ENCODE measurements around the gene HOXB6.
A peak's percentile ranks its signal among the peaks of the same experiment; 100 is the strongest.

Gene HOXB6

GRCh38 chr17:48593126-48593829 is 11.5 kb downstream of the HOXB6 start, which contains the start of gene HOXB5:
Gene HOXB5, minus strand, starts transcription at chr17:48593779. Its CDS starts 97 bp downstream, at chr17:48593682.
- Histone ChIP-seq H3K4me3 (ENCODE audit: low read depth in 1 of 2, low read length in 2 of 2) (peak within 1 kb of the TSS; percentile 49 to 62), H3K9ac (ENCODE audit: low read depth in 1 of 2, low read length in 2 of 2) (peak within 1 kb of the TSS; percentile 53 to 60), H3K9me3 (ENCODE audit: control insufficient read depth in 1 of 2, low read length in 2 of 2) (no peaks in the 10 kb centered on the region), H3K4me1 (ENCODE audit: control insufficient read depth in 1 of 2, insufficient read depth in 2 of 2, low read length in 2 of 2) (peaks cover 3 to 22% of the 10 kb centered on the region in 2 donors), H3K27ac (ENCODE audit: low read depth, low read length) (peak within 1 kb of the TSS; percentile 81), H3K27me3 (ENCODE audit: control insufficient read depth in 1 of 2, insufficient read depth in 2 of 2, low read length in 2 of 2) (peaks cover 88 to 90% of the 10 kb centered on the region in 2 donors), H3K36me3 (ENCODE audit: control insufficient read depth in 1 of 2, insufficient read depth in 2 of 2, low read length in 2 of 2) (no peaks in the 10 kb centered on the region)

GRCh38 chr17:48592577-48592976 is 12.2 kb downstream of the HOXB6 start:
- peak overlapping the region; percentile 49 to 62 for H3K4me3 ChIP-seq (ENCODE audit: low read depth in 1 of 2, low read length in 2 of 2)

GRCh38 chr17:48592057-48592514 is 12.7 kb downstream of the HOXB6 start:
- Histone ChIP-seq H3K9me3 (ENCODE audit: control insufficient read depth in 1 of 2, low read length in 2 of 2) (no peaks in the 10 kb centered on the region), H3K36me3 (ENCODE audit: control insufficient read depth in 1 of 2, insufficient read depth in 2 of 2, low read length in 2 of 2) (no peaks in the 10 kb centered on the region), H3K27ac (ENCODE audit: low read depth, low read length) (peak overlapping the region; percentile 65), H3K9ac (ENCODE audit: low read depth in 1 of 2, low read length in 2 of 2) (peak overlapping the region in 1 of 2 donors; percentile 32), H3K4me1 (ENCODE audit: control insufficient read depth in 1 of 2, insufficient read depth in 2 of 2, low read length in 2 of 2) (peaks cover 0 to 17% of the 10 kb centered on the region in 2 donors), H3K4me3 (ENCODE audit: low read depth in 1 of 2, low read length in 2 of 2) (peak overlapping the region; percentile 49 to 62), H3K27me3 (ENCODE audit: control insufficient read depth in 1 of 2, insufficient read depth in 2 of 2, low read length in 2 of 2) (peaks cover 91 to 92% of the 10 kb centered on the region in 2 donors)

More at GRCh38 chr17:48592577-48592976, 12.2 kb downstream of the HOXB6 start:
- Histone ChIP-seq H3K27ac (ENCODE audit: low read depth, low read length) (peak overlapping the region; percentile 55), H3K9ac (ENCODE audit: low read depth in 1 of 2, low read length in 2 of 2) (peak overlapping the region; percentile 37 to 60), H3K27me3 (ENCODE audit: control insufficient read depth in 1 of 2, insufficient read depth in 2 of 2, low read length in 2 of 2) (peaks cover 89 to 92% of the 10 kb centered on the region in 2 donors), H3K4me1 (ENCODE audit: control insufficient read depth in 1 of 2, insufficient read depth in 2 of 2, low read length in 2 of 2) (peaks cover 0 to 18% of the 10 kb centered on the region in 2 donors), H3K36me3 (ENCODE audit: control insufficient read depth in 1 of 2, insufficient read depth in 2 of 2, low read length in 2 of 2) (no peaks in the 10 kb centered on the region), H3K9me3 (ENCODE audit: control insufficient read depth in 1 of 2, low read length in 2 of 2) (no peaks in the 10 kb centered on the region)

DNA sequence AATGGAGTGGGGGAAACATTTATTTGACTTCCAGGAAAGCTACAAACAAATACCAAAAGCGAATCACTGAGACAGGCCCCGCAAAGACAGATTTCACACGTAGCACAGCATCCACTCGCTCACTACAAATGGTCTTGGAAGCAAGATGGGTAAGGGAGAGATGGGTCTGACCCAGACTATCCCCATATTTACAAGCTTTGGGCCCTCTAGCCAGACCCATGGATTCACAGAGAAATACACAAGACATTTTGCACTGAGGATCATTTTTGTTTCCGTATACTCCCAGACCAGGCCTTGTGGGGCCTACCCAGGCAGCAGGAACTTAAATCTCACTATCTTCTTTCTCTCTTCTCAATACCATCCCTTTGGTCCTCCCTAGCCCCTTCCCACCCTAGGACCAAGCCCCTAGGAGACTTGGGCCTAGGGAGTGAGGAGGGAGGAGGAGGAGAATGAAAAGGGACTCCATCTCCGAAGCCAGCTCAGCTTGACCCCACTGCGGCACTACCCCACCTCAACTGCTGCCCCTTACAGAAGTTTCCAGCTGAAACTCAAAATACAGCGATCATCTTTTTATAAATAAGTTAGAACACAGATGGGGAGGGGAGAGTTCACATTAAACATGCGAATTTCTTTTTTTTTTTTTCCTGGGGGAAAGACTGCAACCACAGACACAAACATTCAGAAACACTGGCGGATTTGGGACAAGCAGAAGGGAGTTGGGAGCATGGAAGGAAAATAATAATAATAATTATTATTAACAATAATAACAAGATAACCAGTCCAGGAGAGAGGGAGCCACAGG is 13.3 kb downstream of the HOXB6 start:
- Histone ChIP-seq H3K27me3 (ENCODE audit: control insufficient read depth in 1 of 2, insufficient read depth in 2 of 2, low read length in 2 of 2) (peaks cover 89 to 92% of the 10 kb centered on the region in 2 donors), H3K4me3 (ENCODE audit: low read depth in 1 of 2, low read length in 2 of 2) (peak overlapping the region in 1 of 2 donors; percentile 17), H3K9ac (ENCODE audit: low read depth in 1 of 2, low read length in 2 of 2) (peak overlapping the region in 1 of 2 donors; percentile 34), H3K27ac (ENCODE audit: low read depth, low read length) (peak overlapping the region; percentile 65), H3K36me3 (ENCODE audit: control insufficient read depth in 1 of 2, insufficient read depth in 2 of 2, low read length in 2 of 2) (no peaks in the 10 kb centered on the region), H3K4me1 (ENCODE audit: control insufficient read depth in 1 of 2, insufficient read depth in 2 of 2, low read length in 2 of 2) (peaks cover 0 to 11% of the 10 kb centered on the region in 2 donors), H3K9me3 (ENCODE audit: control insufficient read depth in 1 of 2, low read length in 2 of 2) (no peaks in the 10 kb centered on the region)

- Histone ChIP-seq H3K4me1 (ENCODE audit: control insufficient read depth in 1 of 2, insufficient read depth in 2 of 2, low read length in 2 of 2) (peaks cover 6 to 10% of the 10 kb centered on the region in 2 donors), H3K9ac (ENCODE audit: low read depth in 1 of 2, low read length in 2 of 2) (peak overlapping the region in 1 of 2 donors; percentile 39), H3K36me3 (ENCODE audit: control insufficient read depth in 1 of 2, insufficient read depth in 2 of 2, low read length in 2 of 2) (no peaks in the 10 kb centered on the region), H3K9me3 (ENCODE audit: control insufficient read depth in 1 of 2, low read length in 2 of 2) (no peaks in the 10 kb centered on the region), H3K4me3 (ENCODE audit: low read depth in 1 of 2, low read length in 2 of 2) (peak overlapping the region; percentile 40 to 50), H3K27me3 (ENCODE audit: control insufficient read depth in 1 of 2, insufficient read depth in 2 of 2, low read length in 2 of 2) (peaks cover 86 to 92% of the 10 kb centered on the region in 2 donors), H3K27ac (ENCODE audit: low read depth, low read length) (peak overlapping the region; percentile 65)
Measured at GRCh38 chr17:48590607-48591161, 14.1 kb downstream of the HOXB6 start.

DNA sequence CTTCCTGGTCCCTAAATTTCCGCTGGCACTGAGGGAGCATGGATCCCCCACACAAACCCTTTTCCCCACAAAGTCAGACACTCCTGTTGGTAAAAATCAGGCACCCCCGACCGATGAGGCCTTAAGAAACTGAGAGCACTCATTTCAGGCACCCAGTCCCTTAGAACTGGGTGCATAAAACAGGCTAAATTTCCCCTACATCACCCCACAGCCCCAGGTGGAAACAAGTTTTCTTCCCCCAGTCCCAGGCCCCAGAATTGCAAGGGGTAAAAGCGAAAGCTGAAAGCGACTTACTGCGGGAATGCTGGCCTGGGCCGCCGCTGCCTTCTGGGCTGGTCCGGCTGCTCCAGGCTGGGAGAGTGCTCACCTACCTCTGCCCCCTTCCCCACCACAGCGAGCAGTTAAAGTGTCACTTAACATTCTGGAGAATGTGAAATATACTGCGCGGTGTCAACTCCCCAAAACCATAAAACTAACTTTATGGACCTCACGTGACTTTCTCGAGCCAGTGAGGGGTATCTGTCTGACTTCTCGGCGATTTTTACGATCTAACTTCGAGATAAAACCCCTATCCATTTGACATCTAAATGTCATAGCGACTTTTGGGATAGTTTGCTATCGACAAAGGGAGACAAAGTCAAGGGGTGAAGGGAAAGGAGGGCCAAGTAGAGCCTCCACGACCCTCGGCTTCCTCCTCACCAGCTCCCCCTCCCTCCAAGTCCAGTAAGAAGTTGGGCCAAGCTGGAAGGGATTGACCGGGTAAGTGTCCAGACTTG is 14.8 kb downstream of the HOXB6 start, which contains the start of gene HOXB3:
Gene HOXB3, minus strand, starts transcription at position 411 of the 776 bp plus-strand sequence. CDS start 37,767 bp downstream, outside the sequence.
- H3K27ac ChIP-seq (ENCODE audit: low read depth, low read length): peak within 1 kb of the TSS; percentile 65
- no peaks in the 10 kb centered on the region for H3K9me3 ChIP-seq (ENCODE audit: control insufficient read depth in 1 of 2, low read length in 2 of 2)
- peaks cover 8% of the 10 kb centered on the region in 2 donors for H3K4me1 ChIP-seq (ENCODE audit: control insufficient read depth in 1 of 2, insufficient read depth in 2 of 2, low read length in 2 of 2)
- H3K27me3 ChIP-seq (ENCODE audit: control insufficient read depth in 1 of 2, insufficient read depth in 2 of 2, low read length in 2 of 2): peaks cover 83 to 92% of the 10 kb centered on the region in 2 donors
- H3K36me3 ChIP-seq (ENCODE audit: control insufficient read depth in 1 of 2, insufficient read depth in 2 of 2, low read length in 2 of 2): no peaks in the 10 kb centered on the region
- H3K9ac ChIP-seq (ENCODE audit: low read depth in 1 of 2, low read length in 2 of 2): peak within 1 kb of the TSS; percentile 32 to 39
- peak within 1 kb of the TSS; percentile 43 to 50 for H3K4me3 ChIP-seq (ENCODE audit: low read depth in 1 of 2, low read length in 2 of 2)

GRCh38 chr17:48589060-48589830 is 15.5 kb downstream of the HOXB6 start:
- Histone ChIP-seq H3K27me3 (ENCODE audit: control insufficient read depth in 1 of 2, insufficient read depth in 2 of 2, low read length in 2 of 2) (peaks cover 78 to 90% of the 10 kb centered on the region in 2 donors), H3K4me3 (ENCODE audit: low read depth in 1 of 2, low read length in 2 of 2) (peak overlapping the region; percentile 43 to 50), H3K36me3 (ENCODE audit: control insufficient read depth in 1 of 2, insufficient read depth in 2 of 2, low read length in 2 of 2) (no peaks in the 10 kb centered on the region), H3K27ac (ENCODE audit: low read depth, low read length) (peak overlapping the region; percentile 65), H3K9me3 (ENCODE audit: control insufficient read depth in 1 of 2, low read length in 2 of 2) (no peaks in the 10 kb centered on the region), H3K4me1 (ENCODE audit: control insufficient read depth in 1 of 2, insufficient read depth in 2 of 2, low read length in 2 of 2) (peaks cover 6 to 8% of the 10 kb centered on the region in 2 donors), H3K9ac (ENCODE audit: low read depth in 1 of 2, low read length in 2 of 2) (peak overlapping the region; percentile 32 to 39)

- Histone ChIP-seq H3K27me3 (ENCODE audit: control insufficient read depth in 1 of 2, insufficient read depth in 2 of 2, low read length in 2 of 2) (peaks cover 76 to 92% of the 10 kb centered on the region in 2 donors), H3K9ac (ENCODE audit: low read depth in 1 of 2, low read length in 2 of 2) (peak overlapping the region in 1 of 2 donors; percentile 44), H3K27ac (ENCODE audit: low read depth, low read length) (peak overlapping the region; percentile 64), H3K9me3 (ENCODE audit: control insufficient read depth in 1 of 2, low read length in 2 of 2) (no peaks in the 10 kb centered on the region), H3K36me3 (ENCODE audit: control insufficient read depth in 1 of 2, insufficient read depth in 2 of 2, low read length in 2 of 2) (no peaks in the 10 kb centered on the region), H3K4me1 (ENCODE audit: control insufficient read depth in 1 of 2, insufficient read depth in 2 of 2, low read length in 2 of 2) (peaks cover 7 to 8% of the 10 kb centered on the region in 2 donors), H3K4me3 (ENCODE audit: low read depth in 1 of 2, low read length in 2 of 2) (peak overlapping the region in 1 of 2 donors; percentile 30)
Measured at GRCh38 chr17:48588528-48588927, 16.3 kb downstream of the HOXB6 start.

GRCh38 chr17:48588074-48588415 is 16.7 kb downstream of the HOXB6 start:
- Histone ChIP-seq H3K9me3 (ENCODE audit: control insufficient read depth in 1 of 2, low read length in 2 of 2) (no peaks in the 10 kb centered on the region), H3K27ac (ENCODE audit: low read depth, low read length) (peak overlapping the region; percentile 64), H3K4me3 (ENCODE audit: low read depth in 1 of 2, low read length in 2 of 2) (no peak overlapping the region), H3K4me1 (ENCODE audit: control insufficient read depth in 1 of 2, insufficient read depth in 2 of 2, low read length in 2 of 2) (peaks cover 8 to 12% of the 10 kb centered on the region in 2 donors), H3K9ac (ENCODE audit: low read depth in 1 of 2, low read length in 2 of 2) (peak overlapping the region in 1 of 2 donors; percentile 44), H3K36me3 (ENCODE audit: control insufficient read depth in 1 of 2, insufficient read depth in 2 of 2, low read length in 2 of 2) (no peaks in the 10 kb centered on the region), H3K27me3 (ENCODE audit: control insufficient read depth in 1 of 2, insufficient read depth in 2 of 2, low read length in 2 of 2) (peaks cover 75 to 92% of the 10 kb centered on the region in 2 donors)

All from duodenal mucosa (tissue), 2 donors.